Measurements from ENCODE around the gene KCTD11.
A peak's percentile ranks its signal among the peaks of the same experiment; 100 is the strongest.
"Not testable (repeated sequence)": the region's sequence is repeated elsewhere in the genome, so short reads cannot be mapped to it uniquely, and the experiment has no call there.

Gene KCTD11

DNA sequence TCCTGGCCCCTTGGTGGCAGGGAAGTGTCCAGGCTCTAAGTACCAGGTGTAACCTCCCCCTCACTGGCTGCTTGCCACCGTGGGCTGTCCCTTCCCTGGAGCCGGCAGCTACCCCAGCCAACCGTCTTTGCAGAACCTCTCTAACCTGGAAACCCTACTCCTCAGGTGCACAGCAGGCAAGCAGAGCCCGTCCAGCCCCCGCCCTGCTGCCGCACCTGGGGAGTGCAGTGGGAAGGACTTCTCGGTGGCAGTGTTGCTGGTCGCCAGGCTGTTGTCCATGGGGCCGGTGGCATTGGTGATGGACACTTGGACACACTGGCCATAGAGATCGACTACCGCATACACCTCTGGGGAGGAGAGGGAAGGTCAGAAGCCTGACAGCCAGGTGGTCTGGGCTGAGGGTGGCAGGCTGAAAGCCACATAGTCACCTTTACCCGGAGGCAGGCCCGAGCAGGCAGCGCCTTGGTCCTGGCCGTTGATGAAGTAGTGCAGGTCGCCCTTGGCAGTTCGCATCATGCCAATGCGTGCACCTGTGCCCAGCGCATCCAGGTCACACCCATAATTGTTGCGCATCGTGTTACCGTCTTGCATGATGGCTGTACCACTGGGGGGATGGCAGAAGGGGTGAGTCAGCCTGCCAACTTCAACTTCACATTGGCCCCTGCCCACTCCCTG lies 29.3 kb upstream of the KCTD11 start:
- no peak for DNase-seq

DNA sequence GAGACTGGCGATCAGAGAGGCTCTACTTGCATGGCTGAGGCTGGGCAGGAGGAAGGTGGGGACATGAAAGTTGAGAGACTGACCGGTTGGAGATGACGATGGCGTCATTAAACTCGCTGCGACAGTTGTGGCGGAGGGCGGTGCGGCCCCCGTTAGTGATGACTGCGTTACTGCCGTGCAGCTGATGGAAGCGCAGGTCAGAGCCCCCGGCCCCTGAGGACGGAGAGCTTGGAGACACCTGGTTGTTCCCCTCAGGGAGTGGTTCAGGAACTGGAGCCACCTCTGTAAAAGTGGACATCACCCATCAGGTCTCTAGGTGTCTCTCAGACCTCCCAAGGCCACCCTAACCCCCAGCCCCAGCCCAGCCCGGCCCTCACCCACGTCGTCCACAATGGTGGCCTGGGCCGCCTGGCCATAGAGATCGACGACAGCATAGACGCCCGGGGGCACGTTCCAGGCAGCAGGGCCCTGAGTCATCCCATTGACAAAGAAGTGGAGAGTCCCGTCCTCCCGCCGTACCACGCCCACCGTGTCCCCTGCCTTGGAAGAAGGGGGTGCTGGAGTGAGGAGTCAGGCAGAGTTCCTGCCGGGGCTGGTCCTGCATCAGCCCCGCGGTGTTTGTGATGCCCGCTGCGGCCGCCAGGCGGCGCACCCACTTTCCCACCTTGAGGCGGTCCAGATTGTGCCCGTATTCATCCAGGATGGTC lies 28.1 kb upstream of the KCTD11 start:
- no peak for DNase-seq

DNA sequence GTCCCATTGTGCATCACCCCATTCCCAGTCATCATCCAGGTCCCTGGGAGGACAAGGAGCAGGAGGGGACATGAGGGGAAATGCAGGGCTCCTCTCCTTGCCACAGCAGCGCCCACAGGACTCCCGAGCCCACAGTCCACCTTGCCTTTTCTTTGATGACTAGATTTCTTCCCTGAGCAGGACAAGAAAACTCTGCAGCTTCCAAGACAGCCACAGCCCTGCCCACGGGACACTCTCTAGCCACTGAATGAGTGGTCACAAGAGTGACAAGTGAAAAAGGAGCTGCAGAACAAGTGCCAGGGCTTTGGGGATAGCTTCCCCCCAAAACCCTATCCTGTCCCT lies 27.6 kb upstream of the KCTD11 start:
- no peak for DNase-seq

DNA sequence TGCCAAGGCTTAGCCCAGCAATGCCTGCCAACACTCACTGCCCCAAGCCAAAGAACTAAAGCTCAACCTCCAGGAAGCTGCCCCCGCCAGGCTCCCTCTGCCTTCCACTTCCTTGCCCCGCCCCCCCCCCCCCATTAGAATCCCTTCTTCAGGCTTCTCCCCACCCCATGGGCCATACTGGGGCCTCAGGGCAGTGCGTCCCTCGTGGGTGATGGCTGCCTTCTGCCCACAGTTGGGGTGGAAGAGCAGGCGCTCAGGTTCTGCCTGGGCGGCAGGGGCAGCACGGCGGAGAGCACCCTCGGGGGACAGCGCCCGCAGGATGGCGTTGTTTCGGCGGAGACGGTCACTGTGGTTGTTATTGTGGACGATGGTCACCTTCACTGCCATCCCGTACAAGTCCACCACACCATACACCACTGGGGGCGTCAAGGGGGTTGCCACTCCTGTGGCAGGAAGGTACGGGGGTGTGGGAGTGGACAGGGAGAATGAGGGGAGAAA lies 26.9 kb upstream of the KCTD11 start:
- no peak for DNase-seq

DNA sequence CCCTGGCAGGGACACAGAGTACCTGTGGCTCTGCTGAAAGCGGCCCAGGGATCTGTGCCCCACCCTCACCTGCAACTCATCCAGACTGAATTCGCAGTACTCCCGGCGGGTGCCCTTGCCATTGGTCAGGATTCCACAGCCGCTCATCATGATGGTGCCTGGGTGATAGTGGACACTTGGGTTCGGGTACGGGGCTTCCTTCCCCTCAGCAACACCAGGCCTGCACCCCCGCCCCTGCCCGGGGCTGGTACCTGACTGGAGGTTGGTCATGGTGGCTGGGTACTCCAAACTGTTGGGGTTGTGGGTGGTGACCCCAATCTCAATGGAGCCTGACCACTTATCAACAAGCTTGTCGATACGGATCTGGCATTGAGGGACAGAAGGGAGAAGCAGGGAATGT lies 25.8 kb upstream of the KCTD11 start:
- DNase-seq, result no peak

DNA sequence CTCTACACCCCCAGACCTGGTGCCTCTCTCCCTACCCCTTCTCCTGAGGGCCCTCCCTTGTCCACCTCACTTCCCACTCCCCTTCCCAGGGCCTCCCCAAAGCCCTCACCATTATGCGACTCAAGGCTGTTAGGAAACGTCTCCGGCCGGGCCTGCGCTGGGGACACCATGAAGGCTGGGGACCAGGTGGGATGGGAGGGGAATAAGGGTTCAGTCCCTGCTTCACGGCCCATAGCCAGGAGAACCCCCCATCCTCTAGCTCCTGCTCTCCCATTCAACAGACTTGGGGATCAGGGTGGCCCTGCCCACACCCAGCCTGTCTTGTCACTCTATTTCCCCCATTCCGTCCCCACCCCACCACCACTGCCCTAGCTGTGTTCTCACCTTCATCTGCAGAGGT lies 24.9 kb upstream of the KCTD11 start:
- DNase-seq, result no peak

DNA sequence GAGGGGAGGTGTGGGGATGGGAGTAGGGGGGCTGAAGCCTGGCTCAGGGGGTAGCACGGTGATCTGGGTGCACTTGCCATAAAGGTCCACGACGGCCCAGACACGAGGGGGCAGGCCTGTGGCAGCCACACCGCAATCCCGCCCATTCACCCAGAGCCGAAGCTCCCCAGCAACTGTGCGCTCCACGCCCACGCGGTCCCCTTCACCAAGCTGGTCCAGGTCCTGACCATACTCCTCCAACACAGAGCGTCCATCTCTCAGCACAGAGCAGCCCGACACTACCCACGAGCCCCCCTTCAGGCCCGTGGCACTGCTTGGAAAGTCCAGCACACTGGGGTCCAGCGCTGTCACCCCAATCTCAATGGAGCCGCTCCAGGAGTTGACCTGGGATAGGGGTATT lies 24.5 kb upstream of the KCTD11 start:
- DNase-seq, result no peak

DNA sequence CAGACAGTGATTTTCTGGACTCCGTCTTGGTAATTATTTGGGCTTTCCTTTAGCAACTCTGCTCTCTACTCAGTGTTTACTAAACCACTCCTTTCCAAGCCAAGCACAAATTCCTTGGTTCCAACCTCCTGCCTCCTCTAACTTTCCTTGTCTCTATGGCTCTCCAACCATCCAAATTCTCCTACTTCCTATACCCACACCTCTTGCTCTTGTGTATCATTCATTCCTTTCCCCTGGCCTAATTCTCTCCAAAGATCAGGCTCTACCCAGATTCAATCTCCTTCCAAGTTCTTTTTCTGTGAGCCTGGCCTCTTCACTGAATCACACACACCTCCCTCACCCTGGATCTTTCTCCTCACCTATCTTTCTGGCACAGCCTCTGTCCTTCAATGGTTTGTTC lies 24.0 kb upstream of the KCTD11 start:
- DNase-seq, result no peak

DNA sequence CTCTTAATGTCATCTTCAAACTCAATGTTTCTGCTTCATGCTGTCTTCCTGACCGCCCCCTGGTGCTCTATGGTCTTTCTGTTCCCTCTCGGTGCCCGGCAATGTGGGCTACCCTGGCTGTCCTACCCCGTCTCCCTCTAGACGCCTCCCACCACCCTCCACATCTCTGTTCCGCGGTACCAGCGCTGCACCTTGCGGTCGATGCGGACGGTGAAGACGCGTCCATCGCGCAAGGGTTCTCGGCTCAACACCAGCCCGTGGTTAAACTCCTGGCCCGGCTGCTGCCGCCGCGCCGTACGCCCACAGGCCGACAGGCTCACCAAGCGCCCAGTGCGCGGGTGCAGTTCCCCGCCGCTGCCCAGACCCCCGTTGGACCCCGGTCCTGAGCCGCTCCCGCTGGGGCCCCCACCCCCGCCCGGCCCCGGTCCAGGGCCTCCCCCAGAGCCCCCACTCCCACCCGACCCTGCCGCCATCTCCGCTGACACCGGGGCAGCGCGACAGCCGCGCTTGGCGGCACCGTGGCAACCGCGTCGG lies 23.1 kb upstream of the KCTD11 start, which contains the start of gene NEURL4:
TSS of gene NEURL4 (minus strand) at position 496 of the 534 bp plus-strand sequence. CDS start at position 473, 23 bp downstream.
- no peak for DNase-seq

DNA sequence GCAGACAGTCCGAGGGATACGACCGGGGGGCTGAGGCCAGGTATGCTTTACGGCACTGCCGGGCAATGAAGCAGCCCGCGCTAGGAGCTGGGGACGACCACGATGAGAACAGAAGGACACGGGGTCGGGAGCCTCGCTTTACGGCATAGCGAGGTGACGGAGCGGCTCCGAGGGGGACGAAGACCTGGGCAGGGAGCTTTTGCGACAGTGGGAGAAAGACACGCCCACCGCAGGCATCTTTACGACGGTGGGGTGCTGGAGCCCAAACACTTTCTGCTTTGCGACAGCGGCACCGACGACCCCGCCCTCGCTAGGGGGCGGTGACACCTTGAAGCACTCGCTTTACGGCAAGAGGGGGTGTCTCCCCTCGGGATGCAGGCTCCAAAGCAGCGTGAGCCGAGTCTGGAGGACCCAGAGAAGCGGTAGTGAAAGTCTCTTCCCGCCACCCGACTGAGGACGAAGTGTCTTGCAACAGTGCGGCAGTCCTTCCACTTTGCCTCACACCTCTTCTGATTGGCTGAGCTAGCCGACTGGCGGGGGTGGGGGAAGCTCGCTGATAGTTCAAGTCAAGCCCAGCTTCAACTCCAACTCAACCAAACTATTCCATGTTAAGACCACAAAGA lies 22.5 kb upstream of the KCTD11 start:
- DNase-seq, result peak; percentile 95 to 98

DNA sequence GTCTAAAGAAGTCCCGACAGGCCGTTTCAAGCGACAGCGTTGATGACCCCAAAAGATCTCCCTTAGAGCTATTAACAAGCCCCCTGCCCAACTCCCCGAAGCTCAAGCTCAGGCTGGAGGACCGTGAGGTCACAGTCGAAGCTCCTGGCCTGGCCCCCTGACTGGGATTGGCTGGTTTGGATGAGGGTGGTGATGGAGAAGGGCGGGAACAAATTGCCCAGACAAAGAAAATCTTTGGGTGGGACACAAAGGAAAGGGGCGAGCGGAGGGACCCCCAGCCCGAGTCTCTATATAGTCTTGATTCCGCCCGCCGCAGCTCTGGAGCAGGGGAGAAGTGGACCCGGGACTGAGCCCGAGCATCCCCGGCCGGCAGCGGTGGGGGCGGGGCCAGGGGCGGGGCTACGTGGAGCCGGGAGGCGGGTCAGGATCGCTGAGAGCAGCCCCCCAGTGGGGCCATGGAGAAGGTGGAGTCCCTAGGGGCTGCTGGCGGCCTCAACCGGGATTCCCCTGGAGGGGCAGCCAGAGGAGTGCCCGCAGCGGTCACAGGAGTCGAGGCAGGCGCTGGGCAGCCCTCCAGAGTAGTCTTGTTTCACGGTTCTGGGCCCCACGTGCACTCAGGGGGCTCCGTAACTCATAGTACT lies 21.8 kb upstream of the KCTD11 start:
- peak; percentile 77 to 84 for DNase-seq

DNA sequence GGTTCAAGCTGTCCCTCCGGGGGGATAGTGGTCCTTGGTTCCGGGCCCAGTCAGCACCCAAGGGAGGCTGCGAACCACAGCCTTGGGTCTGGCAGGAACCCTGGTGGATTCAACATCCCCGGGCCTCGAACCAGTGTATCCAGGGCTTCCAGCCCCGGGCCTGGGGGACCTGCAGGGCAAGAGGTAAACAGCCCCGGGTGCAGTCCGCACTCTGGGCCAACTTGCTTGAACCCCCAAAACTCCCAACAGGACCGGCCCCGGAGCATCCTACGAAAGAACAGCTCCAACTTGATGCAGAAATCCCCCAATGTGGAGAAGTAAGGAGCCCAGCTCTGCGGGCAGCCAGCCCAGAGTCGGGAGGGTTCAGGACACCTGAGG lies 21.3 kb upstream of the KCTD11 start:
- no peak for DNase-seq

DNA sequence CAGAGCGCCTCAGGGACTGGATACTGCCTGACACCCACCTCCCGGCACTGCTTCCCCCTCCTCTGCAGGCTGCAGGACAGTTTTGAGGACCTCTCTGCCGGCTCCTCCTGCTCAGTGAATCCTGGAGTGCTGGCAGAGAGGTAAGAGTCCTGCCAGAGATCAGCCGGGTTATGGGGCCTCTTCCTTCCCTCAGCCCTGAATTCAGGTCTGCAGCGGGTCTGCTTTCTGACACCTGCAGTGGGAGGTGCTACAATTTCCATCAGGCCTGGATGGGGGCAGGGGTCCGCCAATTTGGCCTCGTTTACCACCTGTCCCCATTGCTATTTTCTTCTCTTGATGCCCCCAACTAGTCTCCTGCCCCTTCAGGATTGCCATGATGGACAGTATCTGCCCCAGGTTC lies 19.9 kb upstream of the KCTD11 start:
- no peak for DNase-seq

DNA sequence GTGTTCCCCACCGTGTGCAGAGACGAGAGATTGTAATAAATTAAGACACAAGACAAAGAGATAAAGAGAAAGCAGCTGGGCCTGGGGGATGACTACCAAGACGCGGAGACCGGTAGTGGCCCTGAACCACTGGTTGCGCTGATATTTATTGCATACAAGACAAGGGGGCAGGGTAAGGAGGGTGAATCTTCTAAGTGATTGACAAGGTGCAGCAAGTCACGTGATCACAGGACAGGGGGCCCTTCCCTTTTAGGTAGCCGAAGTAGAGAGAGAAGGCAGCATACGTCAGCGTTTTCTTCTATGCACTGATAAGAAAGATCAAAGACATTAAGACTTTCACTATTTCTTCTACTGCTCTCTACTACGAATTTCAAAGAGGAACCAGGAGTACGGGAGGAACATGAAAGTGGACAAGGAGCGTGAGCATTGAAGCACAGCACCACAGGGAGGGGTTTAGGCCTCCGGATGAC lies 19.3 kb upstream of the KCTD11 start:
- DNase-seq, result not testable (repeated sequence)

DNA sequence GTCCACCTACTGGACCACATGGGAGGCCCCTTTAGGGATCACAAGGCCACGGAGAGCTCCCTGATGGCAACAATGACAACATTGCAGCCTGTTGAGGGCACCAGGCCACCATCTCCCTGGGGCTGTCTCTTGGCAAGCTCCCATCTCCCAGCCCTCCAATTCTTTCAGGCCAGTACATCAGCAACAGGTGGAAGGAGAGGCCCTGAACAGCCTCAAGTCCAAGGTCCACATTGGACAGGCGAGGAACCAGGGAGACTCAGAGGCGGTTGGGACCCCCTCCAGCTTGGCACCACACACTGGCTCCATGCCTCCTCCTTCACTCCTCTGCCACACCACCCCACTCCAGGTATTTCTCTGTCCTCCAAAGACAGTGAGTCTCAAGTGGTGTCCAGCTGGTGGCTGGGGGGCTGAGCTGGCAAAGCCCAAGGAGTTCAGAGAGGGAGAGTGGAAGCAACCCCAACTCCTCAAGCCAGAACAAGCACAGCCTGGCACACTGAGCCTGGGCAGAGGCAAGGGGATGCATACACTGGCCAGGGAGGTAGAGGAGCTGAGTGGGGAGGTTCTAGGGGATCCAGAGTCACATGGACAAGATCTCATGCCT lies 16.9 kb upstream of the KCTD11 start:
- no peak for DNase-seq

DNA sequence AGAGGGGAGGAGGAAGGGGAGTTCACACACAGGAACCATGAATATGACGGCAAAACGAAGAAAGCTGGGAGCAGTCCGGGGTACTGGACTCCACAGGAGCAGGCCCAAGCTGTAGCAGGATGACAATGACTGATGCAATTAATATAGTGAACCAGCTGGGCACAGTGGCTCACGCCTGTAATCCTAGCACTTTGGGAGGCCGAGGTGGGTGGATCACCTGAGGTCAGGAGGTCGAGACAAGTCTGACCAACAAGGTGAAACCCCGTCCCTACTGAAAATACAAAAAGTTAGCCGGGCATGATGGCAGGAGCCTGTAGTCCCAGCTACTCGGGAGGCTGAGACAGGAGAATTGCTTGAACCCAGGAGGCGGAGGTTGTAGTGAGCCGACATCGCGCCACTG lies 16.2 kb upstream of the KCTD11 start:
- not testable (repeated sequence) for DNase-seq

DNA sequence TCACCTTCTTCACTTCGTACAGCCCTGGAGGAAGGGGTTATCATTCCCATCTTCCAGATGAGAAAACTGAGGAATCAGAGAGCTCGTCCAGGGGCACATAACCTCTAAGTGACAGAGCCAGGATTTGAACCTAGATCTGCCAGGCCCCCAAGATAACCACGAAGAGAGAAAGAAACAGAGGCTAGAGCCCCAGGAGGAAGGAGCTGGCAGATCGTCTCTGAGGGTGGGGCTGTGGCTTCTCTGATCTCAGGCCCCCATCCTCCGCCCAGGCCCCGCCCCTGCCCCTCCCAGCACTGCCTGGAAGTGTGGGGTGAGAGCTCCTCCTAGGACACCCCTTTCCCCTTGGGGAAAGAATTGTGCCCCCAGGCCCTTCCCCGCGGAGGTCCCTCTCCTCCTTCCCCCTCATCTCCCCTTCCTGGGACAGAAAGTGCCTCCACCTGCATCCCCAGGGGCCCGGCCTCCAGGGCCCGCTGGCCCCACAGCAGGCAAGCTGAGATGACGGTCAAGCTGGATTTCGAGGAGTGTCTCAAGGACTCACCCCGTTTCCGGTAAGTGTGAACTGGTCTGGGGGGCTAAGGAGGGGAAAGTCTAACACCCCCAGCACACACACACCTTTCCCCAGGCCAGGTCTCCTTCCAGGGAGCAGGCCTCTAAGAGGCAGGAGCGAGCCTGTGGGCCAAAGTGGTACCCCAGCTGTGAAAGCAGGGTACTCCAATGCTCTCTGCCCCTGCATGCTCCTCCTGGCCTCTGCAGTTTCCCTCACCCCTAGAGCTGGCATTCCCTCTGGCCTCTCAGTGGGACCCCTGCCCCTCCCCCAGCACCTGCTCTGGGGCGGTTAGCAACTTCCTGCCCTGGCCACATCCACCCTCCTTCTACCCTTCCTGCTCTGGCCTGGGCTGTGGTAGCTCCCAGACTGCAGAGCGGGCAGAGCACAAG lies 15.5 kb upstream of the KCTD11 start, which contains the start of gene ACAP1:
TSS of gene ACAP1 (plus strand) at position 290 of the 936 bp plus-strand sequence. CDS start at position 496, 206 bp downstream.
- DNase-seq, result no peak

DNA sequence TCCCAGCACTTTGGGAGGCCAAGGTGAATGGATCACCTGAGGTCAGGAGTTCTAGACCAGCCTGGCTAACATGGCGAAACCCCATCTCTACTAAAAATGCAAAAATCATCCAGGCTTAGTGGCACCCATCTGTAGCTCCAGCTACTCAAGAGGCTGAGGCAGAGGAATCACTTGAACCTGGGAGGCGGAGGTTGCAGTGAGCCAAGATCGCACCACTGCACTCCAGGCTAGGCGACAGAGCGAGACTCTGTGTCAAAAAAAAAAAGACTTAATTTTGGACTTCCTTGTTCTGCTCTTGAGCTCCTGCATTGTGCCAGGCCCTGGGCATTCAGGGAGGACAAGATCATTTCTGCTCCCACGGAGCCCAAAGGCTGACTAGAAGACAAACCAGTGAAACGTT lies 14.4 kb upstream of the KCTD11 start:
- DNase-seq, result not testable (repeated sequence)

DNA sequence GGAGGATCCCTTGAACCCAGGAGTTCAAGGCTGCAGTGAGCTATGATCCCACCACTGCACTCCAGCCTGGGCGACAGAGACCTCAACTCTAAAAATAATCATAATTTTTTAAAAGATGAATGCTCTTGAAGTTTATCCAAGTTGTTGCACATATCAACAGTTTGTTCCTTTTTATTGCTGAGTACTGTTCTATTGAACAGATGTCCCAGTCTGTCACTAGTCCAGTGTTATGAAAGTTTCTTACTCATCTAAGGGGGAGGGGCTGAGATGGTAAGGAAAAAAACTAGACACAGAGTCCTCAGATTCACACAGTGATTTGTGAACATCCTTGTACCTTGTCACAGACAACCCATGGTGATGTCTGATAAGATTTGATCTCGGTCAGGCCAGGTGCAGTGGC lies 11.8 kb upstream of the KCTD11 start:
- no peak for DNase-seq

DNA sequence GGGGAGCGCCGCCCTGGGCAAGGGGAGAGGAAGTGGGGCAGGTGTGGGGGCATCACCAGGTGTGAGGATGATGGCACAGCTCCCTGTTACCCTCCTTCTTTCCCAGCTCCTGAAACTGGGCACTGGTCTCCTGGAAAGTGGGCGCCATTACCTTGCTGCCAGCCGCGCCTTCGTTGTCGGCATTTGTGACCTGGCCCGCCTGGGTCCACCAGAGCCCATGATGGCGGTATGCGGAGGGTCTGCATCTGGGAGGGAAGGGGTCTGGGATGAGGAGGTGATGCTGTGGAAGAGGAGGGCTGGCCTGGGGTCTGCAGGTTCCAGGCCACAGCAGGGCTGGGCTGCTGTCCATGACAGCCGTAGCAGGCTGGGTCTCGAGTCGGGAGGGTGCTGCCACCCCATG lies 10.1 kb upstream of the KCTD11 start:
- no peak for DNase-seq

DNA sequence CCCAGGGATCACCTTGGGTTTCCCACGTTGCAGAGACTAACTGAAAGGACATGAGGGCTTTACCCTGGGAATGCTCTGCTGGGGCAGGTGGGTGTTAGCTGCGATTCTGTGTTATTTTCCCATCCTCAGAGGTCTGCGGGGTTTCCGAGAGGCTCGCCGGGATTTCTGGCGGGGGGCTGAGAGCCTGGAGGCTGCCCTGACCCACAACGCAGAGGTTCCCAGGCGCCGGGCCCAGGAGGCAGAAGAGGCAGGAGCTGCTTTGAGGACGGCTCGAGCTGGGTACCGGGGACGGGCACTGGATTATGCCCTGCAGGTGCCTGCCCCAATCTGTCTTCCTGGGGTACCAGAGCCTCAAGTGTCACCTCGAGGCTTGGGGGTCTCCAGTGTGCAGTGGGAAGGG lies 8.7 kb upstream of the KCTD11 start:
- no peak for DNase-seq

Data from NCI-H446 (cell line).